ENCODE measurements around the gene ARSD.

Gene ARSD

GRCh38 chrX:2854918-2855317, 74.2 kb downstream of the ARSD start:
- no peak for DNase-seq (ENCODE audit: low read depth, low spot score)

Data from brain pericyte (primary cell).